ENCODE measurements around the gene TLR6.

TLR6 gene

DNA sequence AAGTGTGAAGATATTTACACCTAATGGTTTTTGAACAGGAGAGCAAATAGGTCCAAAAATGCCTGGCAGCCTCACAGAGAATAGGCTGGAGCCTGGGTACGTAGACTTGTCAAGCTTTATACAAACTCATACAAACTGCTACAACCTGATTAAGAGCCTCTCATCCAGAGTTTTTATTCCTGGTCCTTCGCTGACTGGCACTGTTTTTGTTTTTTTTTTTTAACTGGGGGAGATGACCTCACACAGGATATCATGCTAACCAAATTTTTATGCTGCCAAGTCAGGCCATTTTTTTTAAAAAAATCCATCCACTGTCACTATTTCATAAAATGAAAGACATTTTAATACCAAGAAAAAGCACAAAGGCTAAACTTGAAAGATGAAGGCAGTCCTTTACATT, 12.9 kb upstream of the TLR6 start:
- in situ Hi-C loops (cut with MboI; ENCODE audit: low sequenced_read_pairs), result no loop called here

DNA sequence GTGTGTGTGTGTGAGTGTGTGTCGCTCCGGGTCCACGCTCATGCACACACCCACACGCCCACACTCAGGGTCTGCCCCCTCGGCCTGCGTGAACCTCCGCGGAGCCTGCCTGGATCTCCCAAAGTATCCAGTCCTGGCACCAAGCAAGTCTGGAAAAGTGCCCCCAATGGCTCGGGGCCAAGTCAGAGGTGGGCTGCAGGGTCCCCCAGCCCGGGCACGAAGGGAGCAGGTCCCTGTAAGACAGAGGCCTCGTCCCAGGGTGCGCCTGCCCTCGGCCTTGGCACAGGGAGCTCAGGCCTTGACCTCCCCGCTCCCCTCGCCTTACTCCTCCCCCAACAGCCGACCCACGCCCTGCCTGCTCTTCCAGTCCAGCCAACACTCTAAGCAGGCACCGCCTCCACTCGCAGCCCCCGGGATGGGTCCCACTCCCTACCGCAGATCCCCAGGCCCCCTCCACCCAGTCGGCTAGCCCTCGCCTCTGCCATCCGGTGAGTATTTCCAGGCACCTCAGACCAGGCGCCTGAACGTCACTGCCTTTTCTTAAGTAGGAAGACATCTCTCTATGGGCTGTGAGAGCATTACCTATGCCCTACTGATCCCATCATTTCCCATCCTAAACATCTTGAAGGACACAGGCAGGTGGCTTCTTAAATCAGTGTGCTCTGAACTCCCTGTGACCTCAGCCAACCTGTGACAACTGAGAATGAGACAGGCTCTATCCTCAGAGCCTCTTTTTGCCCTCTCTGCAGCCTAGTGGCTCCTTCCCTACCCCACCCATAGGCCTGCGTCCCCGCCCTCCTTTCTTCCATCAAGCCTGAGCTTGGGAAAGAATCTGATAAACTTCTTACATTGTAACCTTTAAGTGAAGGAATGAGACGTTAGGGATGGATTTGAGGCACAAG, 11.7 kb upstream of the TLR6 start:
- in situ Hi-C loops (cut with MboI; ENCODE audit: low sequenced_read_pairs), result no loop called here

GRCh38 chr4:38867478-38868058, 11.0 kb upstream of the TLR6 start, which contains the start of gene FAM114A1:
TSS of gene FAM114A1 (plus strand) at chr4:38867806. CDS start at chr4:38878079, 10,273 bp downstream.
- in situ Hi-C loops (cut with MboI; ENCODE audit: low sequenced_read_pairs), result no loop called here

DNA sequence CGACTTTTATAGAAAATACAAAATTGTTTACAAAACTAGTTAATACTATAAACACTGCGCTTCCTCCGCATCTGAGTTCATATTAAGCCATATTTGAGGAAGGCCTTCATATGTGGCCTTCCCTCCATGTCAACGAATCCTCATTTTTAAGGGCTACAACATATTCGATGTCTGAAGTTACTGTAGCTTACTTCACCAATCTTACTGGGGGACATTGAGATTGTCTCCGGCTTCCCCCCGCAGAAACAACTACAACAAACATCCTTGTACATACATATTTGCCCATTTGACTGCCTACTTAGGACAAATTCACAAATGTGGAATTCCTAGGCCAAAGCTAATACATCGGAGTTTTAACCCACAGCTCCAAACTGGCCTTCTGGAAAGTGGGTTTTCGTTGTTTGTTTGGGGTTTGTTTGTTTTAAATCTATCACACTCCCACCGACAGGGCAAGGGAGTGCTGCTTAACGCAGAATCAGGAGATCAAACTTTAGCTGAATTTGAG, 10.4 kb upstream of the TLR6 start:
- in situ Hi-C loops (cut with MboI; ENCODE audit: low sequenced_read_pairs), result no loop called here

DNA sequence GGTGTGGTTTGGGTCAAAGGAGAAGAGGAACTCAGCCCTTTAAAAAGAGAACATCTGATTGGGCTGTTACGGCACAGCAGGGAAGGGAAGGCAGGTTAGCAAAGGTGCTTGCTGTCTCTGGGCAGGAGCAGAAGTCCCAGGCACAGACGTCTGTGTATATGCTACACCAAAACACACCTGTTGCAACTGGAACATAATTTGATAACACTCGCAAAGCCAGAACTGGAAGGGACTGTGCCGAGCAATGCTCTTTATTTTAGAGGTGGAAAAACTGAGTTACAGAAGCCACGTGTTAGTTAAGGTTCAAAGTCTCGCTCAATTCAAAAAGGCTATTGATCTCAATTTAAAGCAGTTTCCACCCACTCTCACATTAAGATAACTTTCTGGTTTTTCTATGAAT, 8.8 kb upstream of the TLR6 start:
- in situ Hi-C loops (cut with MboI; ENCODE audit: low sequenced_read_pairs), result no loop called here

GRCh38 chr4:38861791-38862190, 5.2 kb upstream of the TLR6 start:
- in situ Hi-C loops (cut with MboI; ENCODE audit: low sequenced_read_pairs), result loop anchor here (5.0 kb wide), 1 partner anchor 104 kb away; no protein-coding TSS in a partner anchor

GRCh38 chr4:38860788-38861424, 4.3 kb upstream of the TLR6 start:
- in situ Hi-C loops (cut with MboI; ENCODE audit: low sequenced_read_pairs), result loop anchor here (5.0 kb wide), 1 partner anchor 104 kb away; no protein-coding TSS in a partner anchor

GRCh38 chr4:38859501-38859900, 2.9 kb upstream of the TLR6 start:
- in situ Hi-C loops (cut with MboI; ENCODE audit: low sequenced_read_pairs), result no loop called here

- in situ Hi-C loops (cut with MboI; ENCODE audit: low sequenced_read_pairs), result no loop called here
Observed at GRCh38 chr4:38858097-38858420, 1.4 kb upstream of the TLR6 start.

DNA sequence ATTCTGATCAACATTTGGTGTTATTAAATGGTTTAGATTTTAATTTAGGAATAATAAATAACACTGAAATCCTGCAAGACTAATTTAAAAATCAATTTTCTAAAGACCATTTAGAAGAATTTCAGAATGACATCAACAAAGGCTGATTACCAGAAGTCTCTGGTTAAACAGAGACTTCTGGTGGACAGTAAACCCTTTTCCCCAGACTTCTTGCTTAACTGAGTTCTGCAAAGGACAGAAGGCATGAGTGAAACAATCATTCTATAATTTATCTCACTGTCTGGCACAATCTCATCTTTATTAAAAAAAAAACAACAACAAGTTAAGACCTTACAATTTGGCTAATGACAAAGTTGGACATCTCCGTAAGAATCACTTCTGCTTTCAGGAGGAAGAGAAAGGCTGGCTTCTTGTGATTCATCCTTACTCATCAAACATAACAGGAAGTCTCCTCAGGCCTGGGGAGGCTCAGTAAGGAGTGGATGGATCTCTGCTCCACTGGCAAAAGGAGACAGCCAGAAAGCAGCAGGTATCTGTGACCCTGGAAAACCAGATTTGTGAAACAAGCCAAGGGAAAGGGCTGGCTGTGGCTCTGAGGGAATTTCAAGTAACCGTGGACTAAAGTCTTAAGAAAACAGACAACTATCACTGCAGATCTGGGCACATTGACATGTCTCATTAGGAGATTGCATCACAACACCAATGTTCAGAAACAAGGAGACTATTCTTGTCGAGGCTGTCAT, 908 bp upstream of the TLR6 start:
- in situ Hi-C loops (cut with MboI; ENCODE audit: low sequenced_read_pairs), result no loop called here

DNA sequence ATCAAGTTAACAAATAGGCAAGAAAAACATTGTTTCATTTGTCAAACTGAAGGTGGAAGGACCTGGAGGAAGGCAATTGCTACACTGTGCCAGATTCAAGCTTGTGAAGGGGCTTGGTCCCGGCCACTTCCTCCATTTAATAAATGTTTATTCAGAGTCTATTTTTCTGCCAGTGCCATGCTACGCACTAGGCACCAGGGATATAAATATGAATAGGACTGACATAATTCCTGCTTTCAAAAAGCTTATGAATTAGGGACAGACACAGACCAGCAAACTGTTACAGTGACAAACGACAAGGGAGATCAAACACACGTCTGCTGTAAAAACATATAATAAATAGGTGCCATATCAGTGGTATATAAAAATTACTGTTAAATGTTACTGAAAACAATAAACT, 571 bp downstream of the TLR6 start:
- in situ Hi-C loops (cut with MboI; ENCODE audit: low sequenced_read_pairs), result no loop called here

DNA sequence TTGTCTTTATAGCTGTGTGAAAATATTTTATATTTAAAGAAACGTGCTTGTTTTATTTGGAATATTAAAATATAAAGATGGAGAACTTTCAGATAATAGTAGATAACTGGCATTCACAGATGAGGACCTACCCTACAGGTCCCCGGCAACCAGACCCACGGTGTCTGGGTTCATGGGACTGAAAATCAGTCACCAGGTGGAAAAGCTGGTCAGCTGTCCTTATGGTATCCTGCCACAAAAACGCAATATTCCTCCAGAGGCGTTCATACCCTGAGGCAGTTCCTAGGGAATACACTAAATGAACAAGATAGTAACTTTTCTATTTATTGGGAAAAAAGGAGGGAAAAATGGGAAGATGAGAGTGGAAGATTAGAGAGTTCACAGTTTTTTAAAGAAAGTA, 1.2 kb downstream of the TLR6 start:
- in situ Hi-C loops (cut with MboI; ENCODE audit: low sequenced_read_pairs), result no loop called here

GRCh38 chr4:38846015-38846414, 10.6 kb downstream of the TLR6 start:
- in situ Hi-C loops (cut with MboI; ENCODE audit: low sequenced_read_pairs), result no loop called here

GRCh38 chr4:38842994-38843393, 13.6 kb downstream of the TLR6 start:
- in situ Hi-C loops (cut with MboI; ENCODE audit: low sequenced_read_pairs), result no loop called here

DNA sequence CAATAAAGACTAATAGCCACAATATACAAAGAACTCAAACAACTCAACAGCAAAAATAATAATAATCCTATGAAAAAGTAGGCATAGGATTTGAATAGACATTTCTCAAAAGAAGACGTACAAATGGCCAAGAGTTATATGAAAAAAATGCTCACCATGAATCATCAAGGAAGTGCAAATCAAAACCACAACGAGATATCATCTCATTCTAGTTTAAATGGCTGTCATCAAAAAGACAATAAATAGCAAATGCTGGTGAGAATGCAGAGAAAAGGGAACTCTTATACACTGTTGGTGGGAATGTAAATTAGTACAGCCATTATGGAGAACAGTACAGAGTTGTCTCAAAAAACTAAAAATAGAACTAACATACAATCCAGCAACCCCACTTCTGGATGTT, 18.8 kb downstream of the TLR6 start:
- in situ Hi-C loops (cut with MboI; ENCODE audit: low sequenced_read_pairs), result no loop called here

DNA sequence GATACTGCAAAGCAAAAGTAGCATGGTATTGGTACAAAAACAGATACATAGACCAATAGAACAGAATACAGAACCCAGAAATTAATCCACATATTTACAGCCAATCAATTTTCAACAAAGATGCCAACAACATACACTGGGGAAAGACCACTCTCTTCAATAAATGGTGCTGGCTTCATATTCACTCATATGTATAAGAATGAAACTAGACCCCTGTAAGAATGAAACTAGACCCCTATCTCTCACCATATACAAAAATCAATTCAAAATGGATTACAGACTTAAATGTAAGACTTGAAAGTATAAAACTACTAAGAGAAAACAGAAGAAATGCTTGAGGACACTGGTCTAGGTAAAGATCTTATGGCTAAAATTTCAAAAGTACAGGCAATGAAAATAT, 19.3 kb downstream of the TLR6 start:
- in situ Hi-C loops (cut with MboI; ENCODE audit: low sequenced_read_pairs), result no loop called here

DNA sequence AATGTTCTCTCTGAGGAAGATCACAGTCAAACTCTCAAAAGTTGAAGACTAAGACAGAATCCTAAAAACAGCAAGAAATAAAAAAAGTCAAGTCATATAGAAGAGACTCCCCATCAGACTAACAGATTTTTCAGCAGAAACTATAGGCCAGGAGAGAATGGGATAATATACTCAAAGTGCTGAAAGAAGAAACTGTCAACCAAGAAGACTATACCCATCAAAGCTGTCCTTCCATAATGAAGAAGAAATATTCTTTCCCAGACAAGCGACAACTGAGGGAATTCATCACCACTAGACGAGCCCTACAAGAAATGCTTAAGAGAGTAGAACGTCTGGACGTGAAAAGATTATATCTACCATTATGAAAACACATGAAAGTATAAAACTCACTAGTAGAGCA, 22.0 kb downstream of the TLR6 start:
- in situ Hi-C loops (cut with MboI; ENCODE audit: low sequenced_read_pairs), result no loop called here

GRCh38 chr4:38832624-38833528, 23.7 kb downstream of the TLR6 start:
- in situ Hi-C loops (cut with MboI; ENCODE audit: low sequenced_read_pairs), result no loop called here

DNA sequence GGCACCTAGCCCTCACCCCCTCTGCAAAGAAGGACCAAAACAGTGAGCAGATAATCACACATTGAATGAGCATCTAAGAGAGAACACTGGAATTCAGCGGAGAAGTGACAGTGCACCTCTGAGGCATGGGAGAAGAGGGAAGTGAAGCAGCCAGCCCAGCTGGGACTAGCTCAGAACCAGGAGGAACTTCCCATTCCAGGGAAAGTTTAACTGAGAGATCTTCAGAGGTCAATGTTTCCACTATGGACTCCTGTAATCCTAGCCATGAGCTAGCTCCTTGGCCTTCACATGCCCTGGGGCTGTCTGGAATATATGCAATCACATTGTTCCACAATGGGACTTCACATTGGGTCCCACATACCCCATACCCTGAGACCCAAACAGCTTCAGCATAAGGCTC, 24.4 kb downstream of the TLR6 start:
- in situ Hi-C loops (cut with MboI; ENCODE audit: low sequenced_read_pairs), result no loop called here

GRCh38 chr4:38831653-38832052, 25.0 kb downstream of the TLR6 start:
- in situ Hi-C loops (cut with MboI; ENCODE audit: low sequenced_read_pairs), result no loop called here
